Measurements from ENCODE around the gene PPARG.
"Not testable (repeated sequence)": the region's sequence is repeated elsewhere in the genome, so short reads cannot be mapped to it uniquely, and the experiment has no call there.

PPARG gene

GRCh38 chr3:12461097-12461649, 172.3 kb downstream of the PPARG start:
- DNase-seq (ENCODE audit: low read depth in 3 of 3): no peak

DNA sequence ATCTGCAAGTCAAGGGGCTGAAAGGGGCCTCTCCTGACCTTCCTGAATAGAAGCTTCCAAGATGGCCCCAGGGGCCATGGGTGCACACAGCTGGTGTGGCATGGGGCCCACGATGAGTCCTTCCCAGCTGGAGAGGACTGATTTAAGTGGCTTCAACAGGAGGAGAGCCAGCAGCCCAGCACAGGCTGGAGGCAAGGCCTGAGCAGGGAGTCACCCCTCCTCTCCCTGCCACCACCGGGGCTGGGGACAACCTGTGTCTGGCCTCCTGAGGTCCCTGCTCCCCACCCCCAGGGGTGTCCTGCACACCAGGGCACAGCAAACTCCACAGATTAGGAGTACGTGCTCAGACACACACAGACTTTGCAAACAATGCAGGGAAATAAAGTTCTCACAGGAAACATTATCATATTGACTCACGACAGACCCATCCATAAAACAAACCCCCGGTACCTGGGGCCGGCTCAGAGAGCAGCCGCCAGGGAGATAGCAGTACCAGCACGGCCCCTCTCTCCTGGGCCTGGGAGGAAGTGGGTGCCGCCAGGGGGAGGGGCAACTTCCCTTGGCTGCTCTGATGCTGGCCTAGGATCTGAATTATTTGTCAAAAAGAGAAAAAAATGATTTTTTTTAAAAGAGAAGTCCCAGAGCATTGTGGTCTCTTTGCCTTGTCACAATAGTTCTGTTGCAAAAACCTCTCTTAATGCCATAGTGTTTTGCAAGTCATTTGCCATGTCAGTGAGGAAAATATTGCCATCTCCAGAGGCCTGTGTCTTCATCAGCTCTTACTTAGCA, 173.5 kb downstream of the PPARG start:
- DNase-seq (ENCODE audit: low read depth in 3 of 3): no peak

- DNase-seq (ENCODE audit: low read depth in 3 of 3): no peak
These were observed 174.8 kb downstream of the PPARG start for GRCh38 chr3:12463686-12464085.

GRCh38 chr3:12464181-12464580, 175.3 kb downstream of the PPARG start:
- DNase-seq (ENCODE audit: low read depth in 3 of 3): no peak

GRCh38 chr3:12465151-12465835, 176.4 kb downstream of the PPARG start:
- no peak for DNase-seq (ENCODE audit: low read depth in 3 of 3)

GRCh38 chr3:12465836-12466225, 177.0 kb downstream of the PPARG start:
- no peak for DNase-seq (ENCODE audit: low read depth in 3 of 3)

- DNase-seq (ENCODE audit: low read depth in 3 of 3): no peak
These were observed 178.9 kb downstream of the PPARG start for GRCh38 chr3:12467746-12468145.

DNA sequence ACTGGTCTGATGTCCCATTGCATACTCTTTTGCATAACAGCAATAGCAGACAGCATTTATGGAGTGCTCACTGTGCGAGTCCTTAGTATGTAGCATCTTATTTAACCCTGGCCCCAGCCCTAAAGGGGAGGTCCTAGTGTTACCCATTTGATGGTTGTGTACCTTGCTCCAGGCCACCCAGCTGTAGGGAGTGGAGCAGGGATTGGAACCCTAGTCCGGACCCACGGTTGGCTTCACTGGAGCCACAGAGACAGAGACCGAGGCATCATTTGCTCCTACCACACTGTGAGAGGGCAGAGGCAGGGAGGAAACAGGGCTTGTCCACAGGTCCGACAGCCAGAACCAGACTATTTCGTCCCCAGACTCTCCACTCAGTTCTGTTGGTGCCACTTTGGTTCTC, 179.4 kb downstream of the PPARG start:
- DNase-seq (ENCODE audit: low read depth in 3 of 3): no peak

GRCh38 chr3:12468757-12469156, 179.9 kb downstream of the PPARG start:
- DNase-seq (ENCODE audit: low read depth in 3 of 3): no peak

DNA sequence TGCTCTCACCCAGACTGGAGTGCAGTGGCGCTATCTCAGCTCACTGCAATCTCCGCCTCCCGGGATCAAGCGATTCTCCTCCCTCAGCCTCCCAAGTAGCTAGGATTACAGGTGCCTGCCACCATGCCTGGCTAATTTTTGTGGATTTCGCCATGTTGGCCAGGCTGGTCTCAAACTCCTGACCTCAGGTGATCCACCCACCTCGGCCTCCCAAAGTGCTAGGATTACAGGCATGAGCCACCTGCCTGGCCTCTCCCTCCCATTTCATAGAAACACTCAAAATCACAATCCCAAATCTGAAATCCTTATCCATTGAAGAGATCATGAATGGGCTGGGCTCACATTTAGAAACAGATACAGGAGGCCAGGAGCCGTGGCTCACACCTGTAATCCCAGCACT, 180.4 kb downstream of the PPARG start:
- DNase-seq (ENCODE audit: low read depth in 3 of 3): not testable (repeated sequence)

DNA sequence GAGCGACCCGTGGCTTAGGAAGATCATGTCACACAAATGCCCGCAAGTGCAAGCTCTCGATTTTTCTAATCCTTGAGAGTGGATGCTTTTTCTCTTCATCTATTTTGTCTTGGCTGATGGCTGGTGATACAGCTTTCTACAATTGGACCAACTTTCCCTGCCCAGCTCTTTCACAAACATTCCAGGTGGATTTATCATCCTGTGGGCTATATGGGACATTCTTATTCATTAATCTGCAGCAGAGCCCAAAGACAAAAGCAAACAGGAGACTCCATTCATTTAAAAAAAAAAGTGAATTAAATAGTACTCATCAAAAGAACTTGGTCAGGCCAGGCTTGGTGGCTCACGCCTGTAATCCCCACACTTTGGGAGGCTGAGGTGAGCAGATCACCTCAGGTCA, 181.2 kb downstream of the PPARG start:
- DNase-seq (ENCODE audit: low read depth in 3 of 3): no peak

DNA sequence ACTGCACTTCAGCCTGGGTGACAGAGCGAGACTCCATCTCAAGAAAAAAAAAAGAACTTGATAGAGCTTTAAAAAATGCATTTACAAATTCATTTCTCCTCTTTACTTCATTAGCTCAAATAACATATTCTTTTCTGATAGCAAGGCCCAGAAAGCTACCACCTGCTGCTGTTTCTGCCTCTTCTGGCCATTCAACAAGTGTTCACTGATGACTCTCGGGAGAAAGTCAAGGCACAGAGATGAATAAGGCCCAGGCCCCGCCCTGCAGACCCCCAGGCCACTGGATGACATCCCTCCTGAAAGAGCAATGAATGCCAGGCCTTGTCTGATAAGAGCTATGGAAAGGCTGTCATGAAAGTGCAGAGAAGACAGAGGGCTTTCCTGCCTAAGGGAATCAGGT, 181.8 kb downstream of the PPARG start:
- DNase-seq (ENCODE audit: low read depth in 3 of 3): no peak

DNA sequence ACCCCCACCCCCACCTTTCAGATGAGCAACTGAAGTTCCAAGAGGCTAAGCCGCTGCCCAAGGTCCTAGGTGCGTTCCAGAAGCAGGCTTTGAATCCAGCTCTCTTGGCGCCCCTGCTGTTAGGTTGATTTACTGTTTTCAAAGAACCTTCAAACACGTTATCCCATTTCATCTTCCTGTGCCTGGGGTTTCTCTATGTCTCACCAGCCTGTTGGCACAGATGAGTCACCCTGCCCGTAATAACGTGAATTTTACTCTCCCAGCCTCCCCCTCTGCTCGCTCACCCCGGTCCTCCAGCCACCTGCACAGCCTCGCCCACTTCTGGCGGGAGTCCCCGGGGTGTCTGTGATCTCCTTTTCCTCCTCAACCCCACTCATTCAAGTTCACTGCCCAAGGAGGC, 182.4 kb downstream of the PPARG start:
- peak; percentile 36 to 42 (median 41) for DNase-seq (ENCODE audit: low read depth in 3 of 3)

- no peak for DNase-seq (ENCODE audit: low read depth in 3 of 3)
These were observed 183.2 kb downstream of the PPARG start for GRCh38 chr3:12472000-12472610.

- DNase-seq (ENCODE audit: low read depth in 3 of 3): no peak
These were observed 183.9 kb downstream of the PPARG start for GRCh38 chr3:12472796-12473195.

DNA sequence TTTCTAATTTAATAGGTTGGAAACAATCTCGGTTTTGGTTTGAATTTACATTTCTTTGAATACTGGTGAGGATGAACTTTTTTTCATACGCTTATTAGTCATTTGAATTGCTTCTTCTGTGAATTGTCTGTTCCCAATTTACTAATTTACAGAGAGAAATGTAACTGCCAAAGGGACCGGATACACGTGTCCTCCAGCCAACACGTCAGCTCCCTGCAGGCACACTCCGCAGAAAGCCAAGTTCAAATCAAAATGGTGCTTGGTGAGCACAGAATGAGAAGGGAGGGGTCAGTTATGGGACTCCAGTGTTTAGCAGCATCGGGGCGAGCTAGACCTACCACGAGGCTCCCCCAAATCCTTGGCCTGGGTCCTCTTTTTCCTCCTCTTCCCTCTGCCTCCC, 184.6 kb downstream of the PPARG start:
- DNase-seq (ENCODE audit: low read depth in 3 of 3): no peak

- no peak for DNase-seq (ENCODE audit: low read depth in 3 of 3)
These were observed 187.5 kb downstream of the PPARG start for GRCh38 chr3:12476238-12476897.

DNA sequence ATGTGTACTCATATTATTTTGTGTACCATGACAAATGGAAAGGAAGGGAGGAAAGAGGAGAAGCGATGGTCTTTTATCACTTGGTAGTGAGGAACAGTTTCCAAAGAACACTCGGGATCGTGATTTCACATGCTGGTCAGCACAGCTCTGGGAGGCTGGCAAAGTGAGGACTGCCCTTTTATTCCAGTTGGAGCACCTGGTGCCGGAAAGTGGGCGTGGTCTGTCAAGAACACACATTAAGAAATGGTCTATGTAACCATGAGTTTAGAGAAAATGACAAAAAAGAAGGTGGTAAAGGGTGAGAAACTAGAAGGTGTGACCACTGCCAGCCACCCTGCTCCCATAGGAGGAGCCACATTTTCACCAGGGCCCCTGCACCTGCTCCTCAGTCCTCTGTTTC, 188.4 kb downstream of the PPARG start:
- no peak for DNase-seq (ENCODE audit: low read depth in 3 of 3)

DNA sequence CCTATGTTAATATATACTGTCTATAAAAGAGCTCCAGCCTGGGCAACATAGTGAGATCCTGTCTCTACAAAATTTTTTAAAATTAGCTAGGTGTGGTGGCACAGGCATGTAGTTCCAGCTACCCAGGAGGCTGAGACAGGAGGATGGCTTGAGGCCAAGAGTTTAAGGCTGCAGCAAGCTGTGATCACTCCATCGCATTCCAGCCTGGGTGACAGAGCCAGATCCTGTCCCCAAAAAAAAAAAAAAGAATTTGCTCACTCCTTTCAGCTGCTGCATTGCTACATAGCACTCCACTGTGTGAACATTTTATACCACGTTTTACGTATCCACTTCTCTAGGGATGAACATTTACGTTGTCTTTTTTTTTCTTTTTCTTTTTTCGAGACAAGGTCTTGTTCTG, 189.5 kb downstream of the PPARG start:
- no peak for DNase-seq (ENCODE audit: low read depth in 3 of 3)

GRCh38 chr3:12479198-12479597, 190.3 kb downstream of the PPARG start:
- DNase-seq (ENCODE audit: low read depth in 3 of 3): not testable (repeated sequence)

- no peak for DNase-seq (ENCODE audit: low read depth in 3 of 3)
These were observed 191.1 kb downstream of the PPARG start for GRCh38 chr3:12479919-12480427.

- no peak for DNase-seq (ENCODE audit: low read depth in 3 of 3)
These were observed 194.5 kb downstream of the PPARG start for GRCh38 chr3:12483410-12483809.
